NCI-H748 (cell line): ENCODE results near the gene NAT14.
"Not testable (repeated sequence)": the region's sequence is repeated elsewhere in the genome, so short reads cannot be mapped to it uniquely, and the experiment has no call there.

ENCODE experiments used
- DNase-seq: peaks from one replicate; lab custom pipeline; 2025; ENCODE audit not compliant: unreplicated experiment; lab: John Stamatoyannopoulos, UW

The NAT14 gene

GRCh38 chr19:55486043-55486970 is 1.3 kb downstream of the NAT14 start:
- no peak for DNase-seq

DNA sequence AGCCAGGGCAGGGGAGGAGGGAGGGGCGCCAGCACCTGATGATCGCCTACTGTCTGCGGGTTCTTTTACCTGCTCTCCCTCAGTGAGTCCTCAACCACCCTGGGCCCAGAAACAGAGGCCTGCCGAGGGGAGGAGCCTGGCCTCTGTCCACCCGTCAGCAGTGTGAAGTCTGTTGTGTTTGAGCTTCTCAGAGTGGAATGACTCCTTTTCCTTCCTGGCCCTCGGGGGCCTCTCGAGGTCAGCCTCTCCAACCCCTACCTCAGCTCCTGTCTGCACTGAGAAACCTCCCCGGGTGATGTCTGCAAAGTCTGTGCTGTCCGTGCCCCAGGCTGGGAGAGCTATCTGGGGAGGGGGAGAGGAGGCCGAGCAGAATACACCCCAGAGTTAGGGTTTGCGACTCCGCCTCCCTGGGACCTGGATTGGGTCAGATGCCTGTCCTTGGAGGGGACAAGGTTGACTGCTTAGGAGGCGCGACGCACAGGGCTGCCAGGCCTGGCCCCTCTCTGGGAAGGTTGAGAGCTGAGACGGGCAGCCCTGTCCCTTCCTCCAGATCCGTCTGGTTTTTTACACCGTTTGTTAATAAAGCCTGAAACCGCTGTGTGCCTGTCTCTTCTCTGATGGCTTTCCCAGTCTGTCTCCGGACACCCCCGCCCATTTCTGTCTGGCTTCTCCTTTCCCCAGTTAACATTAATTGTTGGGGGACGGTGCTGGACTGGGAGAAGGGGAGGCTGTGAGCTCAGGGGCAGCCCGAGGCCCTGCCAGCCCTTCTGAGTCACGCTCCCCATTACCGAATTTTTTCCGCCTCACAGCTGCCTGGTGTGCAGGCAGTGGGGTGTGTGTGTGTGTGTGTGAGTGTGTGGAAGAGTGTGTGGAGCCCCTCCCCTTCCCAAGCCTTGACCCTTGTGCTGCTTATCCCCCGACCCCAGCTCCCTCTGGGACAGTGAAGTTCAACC is 2.3 kb downstream of the NAT14 start:
- no peak for DNase-seq

- DNase-seq = no peak
These were observed 3.1 kb downstream of the NAT14 start, which contains the start of gene SSC5D for GRCh38 chr19:55487924-55488687. SSC5D (plus strand) TSS chr19:55488436; CDS start chr19:55488590, 154 bp downstream.

DNA sequence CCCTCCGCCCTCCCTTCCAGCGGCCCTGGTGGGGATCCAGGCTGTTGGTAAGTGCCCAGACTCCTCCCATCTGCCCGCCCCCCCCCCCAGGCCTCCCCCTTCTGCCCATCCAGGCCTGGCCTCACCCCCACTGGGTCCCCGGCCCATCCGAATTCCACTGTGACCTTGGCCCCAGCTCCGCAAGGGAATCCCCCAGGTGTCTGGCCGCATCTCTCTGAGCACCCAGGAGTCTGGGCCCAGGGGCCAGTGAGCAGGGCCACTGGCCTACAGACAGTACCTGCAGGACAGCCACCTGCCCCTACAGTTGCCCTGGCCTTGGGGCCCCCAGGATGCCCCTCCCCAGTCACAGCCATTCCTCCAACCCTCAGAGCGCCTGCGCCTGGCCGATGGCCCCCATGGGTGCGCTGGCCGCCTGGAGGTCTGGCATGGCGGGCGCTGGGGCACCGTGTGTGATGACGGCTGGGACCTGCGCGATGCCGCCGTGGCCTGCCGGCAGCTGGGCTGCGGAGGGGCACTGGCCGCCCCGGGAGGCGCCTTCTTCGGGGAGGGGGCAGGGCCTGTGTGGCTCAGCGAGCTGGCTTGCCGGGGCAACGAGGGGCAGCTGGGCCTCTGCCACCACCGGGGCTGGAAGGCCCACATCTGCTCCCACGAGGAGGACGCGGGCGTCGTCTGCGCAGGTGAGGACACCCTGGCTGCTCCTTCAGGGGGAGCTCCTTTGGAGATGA is 4.2 kb downstream of the NAT14 start:
- DNase-seq = no peak

GRCh38 chr19:55489711-55490477 is 4.9 kb downstream of the NAT14 start:
- DNase-seq = no peak

DNA sequence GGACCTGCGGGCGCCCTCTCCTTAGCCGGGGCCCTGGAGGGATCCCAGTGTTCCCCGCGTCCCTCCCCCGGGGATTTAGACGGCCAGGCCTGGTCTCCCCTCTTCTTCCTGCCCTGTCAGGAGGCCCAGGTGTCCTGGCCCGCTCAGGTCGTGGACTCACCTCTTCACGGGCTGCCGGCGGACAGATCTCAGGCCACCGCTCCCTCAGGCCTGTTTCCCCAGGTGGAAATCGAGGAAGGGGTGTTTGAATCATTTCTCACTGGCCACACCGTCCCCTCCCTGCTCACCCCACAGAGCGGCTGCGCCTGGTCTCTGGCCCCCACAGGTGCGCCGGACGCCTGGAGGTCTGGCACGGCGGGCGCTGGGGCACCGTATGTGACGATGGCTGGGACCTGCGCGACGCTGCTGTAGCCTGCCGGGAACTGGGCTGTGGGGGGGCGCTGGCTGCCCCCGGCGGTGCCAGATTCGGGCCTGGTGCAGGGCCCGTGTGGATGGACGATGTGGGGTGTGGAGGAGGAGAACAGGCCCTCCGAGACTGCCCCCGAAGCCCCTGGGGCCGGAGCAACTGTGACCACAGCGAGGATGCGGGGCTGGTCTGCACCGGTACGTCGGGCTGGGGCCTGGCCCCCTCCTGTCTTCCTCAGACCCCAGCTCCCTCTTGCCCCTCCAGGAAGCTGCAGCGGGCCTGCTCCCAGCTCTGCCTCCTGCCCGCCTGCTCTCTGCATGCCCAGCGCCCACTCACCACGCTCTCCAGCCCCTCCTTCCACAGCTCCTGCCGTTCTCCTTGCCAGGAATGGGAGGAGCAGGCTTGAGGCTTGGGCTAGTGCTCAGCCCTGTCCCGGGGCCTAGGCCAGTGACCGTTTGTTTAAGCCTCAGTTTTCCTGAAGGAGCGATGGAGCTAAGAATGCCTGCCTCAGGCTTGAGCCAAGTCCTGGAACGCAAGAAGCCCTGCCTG is 5.8 kb downstream of the NAT14 start:
- no peak for DNase-seq

DNA sequence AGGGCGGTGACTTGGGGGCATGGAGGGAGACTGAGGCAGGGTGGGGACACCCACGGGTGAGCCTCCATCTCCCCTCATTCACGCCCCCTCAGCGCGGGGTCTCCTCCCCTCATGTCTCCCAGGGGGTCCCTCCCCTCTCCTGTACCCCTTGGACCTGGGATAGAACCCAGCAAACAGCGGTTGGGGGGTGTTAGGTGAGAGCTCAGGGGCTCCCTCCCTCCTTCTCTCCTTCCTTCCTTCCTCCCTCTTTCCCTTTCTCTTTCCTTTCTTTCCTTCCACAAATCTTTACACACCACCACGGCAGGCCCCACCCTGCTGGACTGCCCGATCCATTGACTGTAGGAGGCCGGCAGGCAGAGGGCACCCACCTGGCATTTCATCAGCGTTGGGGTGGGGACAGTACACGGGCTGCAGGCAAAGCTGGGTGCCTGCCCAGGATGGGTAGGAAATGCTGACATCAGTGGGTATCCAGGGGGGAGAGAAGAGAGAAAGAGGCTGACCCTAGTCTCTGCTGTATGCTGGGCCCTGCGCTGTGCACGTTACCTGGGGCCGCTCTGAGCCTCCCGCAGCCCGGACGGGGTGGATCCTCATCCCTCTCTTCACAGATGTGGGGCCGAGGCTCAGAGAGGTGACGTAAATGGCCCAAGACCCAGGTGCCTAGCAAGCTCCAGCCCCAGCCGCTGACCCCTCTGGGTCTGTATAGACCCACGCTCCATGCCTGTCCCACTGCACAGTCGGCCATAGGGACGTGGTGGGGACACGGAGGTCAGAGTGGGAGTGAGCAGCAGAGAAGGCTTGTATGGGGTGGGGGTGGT is 6.8 kb downstream of the NAT14 start:
- DNase-seq = no peak

DNA sequence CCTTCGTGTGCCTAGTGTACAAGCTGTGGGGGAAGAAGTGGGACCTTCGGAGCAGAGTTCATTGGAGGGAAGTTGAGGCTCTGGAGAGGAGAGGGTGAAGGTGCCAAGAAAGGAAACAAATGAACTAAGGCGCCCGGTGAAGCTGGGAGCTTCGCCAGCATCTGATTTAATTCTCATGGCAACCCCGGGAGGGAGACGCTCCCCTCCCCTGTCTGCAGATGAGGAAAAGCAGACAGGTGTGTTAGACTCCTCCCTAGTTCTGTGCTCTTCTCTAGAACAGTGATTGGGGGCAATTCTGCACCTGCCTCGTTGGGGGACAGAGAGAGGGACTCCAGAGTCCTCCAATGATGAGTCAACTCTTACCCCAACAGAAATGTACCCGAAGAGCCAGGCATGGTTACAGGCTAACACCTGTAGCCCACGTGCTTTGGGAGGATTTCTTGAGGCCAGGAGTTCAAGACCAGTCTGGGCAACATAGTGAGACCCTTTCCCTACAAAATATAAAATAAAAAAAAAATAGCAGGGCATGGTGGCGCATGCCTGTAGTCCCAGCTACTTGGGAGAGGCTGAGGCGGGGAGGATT is 7.5 kb downstream of the NAT14 start:
- DNase-seq = peak; percentile 24

GRCh38 chr19:55493052-55493644 is 8.2 kb downstream of the NAT14 start:
- no peak for DNase-seq

DNA sequence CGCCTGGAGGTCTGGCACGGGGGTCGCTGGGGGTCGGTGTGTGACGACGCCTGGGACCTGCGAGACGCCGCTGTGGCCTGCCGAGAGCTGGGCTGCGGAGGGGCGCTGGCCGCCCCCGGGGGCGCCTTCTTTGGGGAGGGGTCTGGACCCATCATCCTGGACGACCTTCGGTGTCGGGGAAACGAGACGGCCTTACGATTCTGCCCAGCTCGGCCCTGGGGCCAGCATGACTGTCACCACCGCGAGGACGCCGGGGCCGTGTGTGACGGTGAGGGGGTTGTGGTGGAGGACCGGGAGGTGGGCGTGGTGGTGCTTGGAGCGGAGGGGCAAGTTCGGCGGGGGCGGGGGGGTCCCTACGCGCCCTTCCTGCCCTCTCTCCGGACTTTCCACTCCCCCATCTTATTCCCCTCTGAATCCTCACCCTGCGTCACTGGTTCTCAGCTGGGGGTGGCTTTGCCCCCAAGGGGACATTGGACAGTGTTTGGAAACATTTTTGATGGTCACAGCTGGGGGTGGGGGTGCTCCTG is 8.7 kb downstream of the NAT14 start:
- DNase-seq = no peak

- DNase-seq = no peak
These were observed 9.3 kb downstream of the NAT14 start for GRCh38 chr19:55494172-55494761.

- no peak for DNase-seq
These were observed 10.8 kb downstream of the NAT14 start for GRCh38 chr19:55495646-55496349.

DNA sequence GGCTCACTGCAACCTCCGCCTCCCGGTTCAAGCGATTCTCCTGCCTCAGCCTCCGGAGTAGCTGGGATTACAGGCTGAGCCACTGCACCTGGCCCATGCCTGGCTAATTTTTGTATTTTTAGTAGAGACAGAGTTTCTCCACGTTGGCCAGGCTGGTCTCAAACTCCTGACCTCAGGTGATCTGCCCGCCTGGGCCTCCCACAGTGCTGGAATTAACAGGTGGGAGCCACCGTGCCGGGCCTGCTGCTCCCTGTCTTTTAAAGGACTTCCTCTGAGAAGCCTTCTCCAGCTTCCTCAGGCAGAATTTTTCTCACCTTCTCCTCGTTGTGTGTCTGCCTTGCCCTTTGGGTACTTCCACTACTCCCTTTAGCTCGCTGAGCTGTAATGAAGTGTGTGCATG is 11.8 kb downstream of the NAT14 start:
- DNase-seq = not testable (repeated sequence)

- no peak for DNase-seq
These were observed 12.8 kb downstream of the NAT14 start for GRCh38 chr19:55497763-55498162.

GRCh38 chr19:55498246-55498840 is 13.4 kb downstream of the NAT14 start:
- DNase-seq = no peak
